HG03354 (cell line): ENCODE results near the gene ESD.
"Not testable (repeated sequence)": the region's sequence is repeated elsewhere in the genome, so short reads cannot be mapped to it uniquely, and the experiment has no call there.

Source experiments
- ATAC-seq: cut with Tn5 transposase; IDR thresholded peaks from one replicate; pipeline ENCODE4 v1.9.1; 2021; ENCODE audit warnings: mild to moderate bottlenecking; ENCODE audit not compliant: unreplicated experiment, poor library complexity, severe bottlenecking

ESD gene, protein sequence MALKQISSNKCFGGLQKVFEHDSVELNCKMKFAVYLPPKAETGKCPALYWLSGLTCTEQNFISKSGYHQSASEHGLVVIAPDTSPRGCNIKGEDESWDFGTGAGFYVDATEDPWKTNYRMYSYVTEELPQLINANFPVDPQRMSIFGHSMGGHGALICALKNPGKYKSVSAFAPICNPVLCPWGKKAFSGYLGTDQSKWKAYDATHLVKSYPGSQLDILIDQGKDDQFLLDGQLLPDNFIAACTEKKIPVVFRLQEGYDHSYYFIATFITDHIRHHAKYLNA

GRCh38 chr13:46796515-46797474, at the start of gene ESD:
ESD (minus strand) TSS chr13:46797161; CDS start chr13:46791413, 5,748 bp downstream.
- ATAC-seq, result peak; percentile 94

- ATAC-seq, result no peak
These were observed 49.8 kb upstream of the ESD start for GRCh38 chr13:46846726-46847125.

- no peak for ATAC-seq
These were observed 48.2 kb upstream of the ESD start for GRCh38 chr13:46845146-46845545.

GRCh38 chr13:46844431-46844830, 47.5 kb upstream of the ESD start:
- ATAC-seq, result no peak

- ATAC-seq, result no peak
These were observed 42.4 kb upstream of the ESD start for GRCh38 chr13:46839399-46839798.

DNA sequence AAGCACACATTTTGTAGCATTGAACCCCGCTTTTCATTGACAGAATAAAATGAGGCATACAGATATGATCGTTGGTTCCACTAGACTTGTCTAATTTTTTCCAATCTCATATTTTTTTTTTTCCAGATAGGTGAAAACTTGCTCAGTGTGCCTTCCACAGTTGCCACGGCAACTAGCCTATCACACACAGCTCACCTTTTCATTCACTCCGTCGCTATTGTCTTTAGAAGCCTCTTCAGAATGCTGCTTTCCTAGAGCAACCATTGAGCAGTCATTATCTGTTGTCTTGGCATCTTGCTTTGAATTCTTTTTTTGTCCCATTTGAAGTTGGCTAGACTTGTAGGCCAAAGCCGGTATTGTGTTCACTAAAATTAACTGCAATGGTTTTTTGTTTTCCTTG, 37.7 kb upstream of the ESD start:
- no peak for ATAC-seq

- no peak for ATAC-seq
These were observed 34.7 kb upstream of the ESD start for GRCh38 chr13:46831588-46832194.

GRCh38 chr13:46830405-46831005, 33.5 kb upstream of the ESD start:
- no peak for ATAC-seq

DNA sequence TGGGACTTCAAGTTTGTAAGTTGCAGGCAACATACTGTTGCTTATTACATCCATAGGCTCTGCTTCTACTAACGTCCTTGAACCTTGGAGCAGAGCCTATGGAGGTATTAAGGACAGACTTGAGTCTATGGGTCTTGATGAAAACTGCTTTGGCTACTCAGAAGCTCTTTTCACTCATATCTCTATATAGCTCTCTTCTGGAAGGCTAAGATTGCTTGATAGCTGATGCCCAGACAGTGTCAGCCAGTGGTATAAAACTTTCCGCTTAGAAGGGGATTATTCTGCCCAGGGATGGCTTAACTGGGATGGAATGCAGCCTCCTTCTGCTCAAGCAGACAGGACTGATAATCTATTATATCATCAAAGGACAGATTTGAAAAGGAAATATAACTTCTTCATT, 25.6 kb upstream of the ESD start:
- no peak for ATAC-seq

DNA sequence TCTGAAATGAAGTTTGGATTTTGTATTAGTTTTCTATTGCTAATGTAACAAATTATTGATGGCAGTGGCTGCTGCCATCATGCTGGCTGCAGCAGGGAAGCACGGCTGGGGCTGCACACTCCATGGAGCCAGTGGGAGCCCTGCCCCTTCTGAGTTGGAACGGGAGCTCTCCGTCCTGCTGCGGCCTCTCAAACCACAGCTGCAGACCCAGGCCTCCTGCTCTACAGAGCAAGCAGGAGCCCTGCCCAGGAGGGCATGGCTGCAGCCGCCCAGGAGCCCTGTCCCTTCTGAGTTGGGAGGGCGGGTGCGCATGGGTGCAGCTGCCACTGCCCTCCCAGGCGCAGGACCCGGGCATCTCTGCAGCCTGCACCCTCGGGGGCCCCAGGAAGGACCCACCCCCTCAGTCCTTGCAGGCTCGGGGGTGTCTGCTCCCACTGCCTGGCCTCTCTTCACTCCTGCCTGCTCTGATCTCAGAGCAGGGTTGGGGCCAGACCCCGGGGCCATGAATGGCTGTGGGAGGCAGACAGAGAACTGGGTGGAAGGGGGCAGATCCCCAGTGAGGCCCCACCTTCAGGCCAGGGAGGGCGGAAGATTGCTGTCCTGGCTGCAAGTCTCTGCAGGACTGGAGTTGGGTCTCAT, 21.0 kb upstream of the ESD start:
- no peak for ATAC-seq

DNA sequence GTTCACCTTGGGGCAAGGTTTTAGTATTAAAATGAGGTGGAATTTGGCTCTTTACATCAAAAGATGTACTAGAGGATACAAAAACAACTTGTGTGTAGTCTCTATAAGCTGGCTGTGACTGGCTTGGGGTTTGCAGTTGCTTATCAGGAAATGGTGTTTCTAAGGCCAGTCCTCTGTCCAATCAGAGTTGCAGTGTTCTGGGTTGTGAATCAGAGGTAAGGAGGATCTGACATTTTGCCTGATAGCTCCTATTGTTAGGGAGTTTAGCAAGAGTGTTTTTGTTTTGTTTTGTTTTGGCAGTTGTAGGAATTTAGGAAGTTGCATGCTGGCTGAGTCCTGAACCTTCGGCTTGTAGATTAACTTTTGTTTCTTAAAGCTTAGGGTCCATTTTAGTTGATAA, 20.1 kb upstream of the ESD start:
- ATAC-seq, result no peak

- no peak for ATAC-seq
These were observed 19.4 kb upstream of the ESD start for GRCh38 chr13:46816371-46816770.

- no peak for ATAC-seq
These were observed 15.4 kb upstream of the ESD start for GRCh38 chr13:46812301-46812797.

DNA sequence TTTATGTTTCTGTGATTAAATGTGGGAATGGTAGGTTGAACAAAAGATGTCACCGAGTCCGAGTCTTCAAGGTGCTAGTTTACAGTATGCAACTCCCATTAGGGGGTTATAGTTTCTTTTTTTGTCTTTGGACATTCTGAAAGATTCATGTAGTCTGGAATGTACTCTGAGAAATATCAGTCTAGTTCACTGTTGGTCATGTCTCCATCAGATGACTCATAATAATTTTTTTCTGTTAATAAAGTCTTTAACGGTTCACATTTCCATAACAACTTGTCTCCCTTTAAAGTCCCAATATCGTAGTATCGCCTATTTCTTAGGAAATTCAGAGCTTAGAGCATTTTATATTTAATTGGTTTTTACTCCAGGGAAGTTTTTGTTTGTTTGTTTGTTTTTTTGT, 13.5 kb upstream of the ESD start:
- ATAC-seq, result no peak

GRCh38 chr13:46804921-46805320, 8.0 kb upstream of the ESD start:
- ATAC-seq, result not testable (repeated sequence)

DNA sequence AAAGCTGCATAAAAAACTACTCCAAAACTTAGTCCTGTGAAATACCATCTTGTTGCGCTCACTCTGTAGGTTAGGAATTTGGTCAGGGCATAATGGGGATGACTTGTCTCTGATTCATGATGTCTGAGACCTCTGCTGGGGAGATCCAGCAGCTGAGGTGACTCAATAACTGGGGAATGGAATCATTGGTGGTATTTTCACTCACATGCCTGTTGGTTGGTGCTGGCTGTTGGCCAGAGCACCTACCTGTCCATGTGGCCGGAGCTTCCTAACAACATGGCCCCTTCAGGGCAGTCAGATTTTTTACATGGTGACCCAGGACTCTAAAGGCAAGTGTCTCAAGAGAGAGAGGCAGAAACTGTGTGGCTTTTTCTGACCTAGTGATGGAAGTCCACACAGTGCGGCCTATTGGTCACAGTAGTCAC, 7.4 kb upstream of the ESD start:
- no peak for ATAC-seq

DNA sequence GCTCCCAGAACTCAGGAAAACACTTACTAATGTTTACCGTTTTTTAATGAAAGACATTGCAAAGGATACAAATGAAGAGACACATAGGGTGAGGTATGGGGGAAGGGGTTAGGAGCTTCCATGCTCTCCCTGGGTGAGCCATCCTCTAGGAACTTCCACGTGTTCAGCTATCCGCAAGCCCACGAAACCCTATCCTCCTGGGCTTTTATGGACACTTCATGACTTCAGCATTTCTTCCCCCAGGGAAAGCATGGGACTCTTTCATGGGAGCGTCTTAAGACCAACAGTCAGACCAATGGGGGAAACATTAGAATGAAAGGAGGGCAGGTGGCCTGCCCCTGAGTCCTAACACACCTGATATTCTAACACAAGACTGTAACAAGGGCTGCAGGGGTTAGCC, 6.6 kb upstream of the ESD start:
- no peak for ATAC-seq

- ATAC-seq, result no peak
These were observed 4.9 kb upstream of the ESD start for GRCh38 chr13:46801858-46802257.

- no peak for ATAC-seq
These were observed 2.2 kb upstream of the ESD start for GRCh38 chr13:46799139-46799538.
